Fibroblast of peridontal ligament (primary cell): Measurements from ENCODE around the gene PPA1.
"Not testable (repeated sequence)": the region's sequence is repeated elsewhere in the genome, so short reads cannot be mapped to it uniquely, and the experiment has no call there.

Source experiments
- DNase-seq: peaks from one replicate; pipeline ENCODE4 v3.0.0-alpha.2; 2010; ENCODE audit errors: extremely low read depth

The PPA1 gene

GRCh38 chr10:70212277-70212676 is 21.0 kb downstream of the PPA1 start:
- no peak for DNase-seq

GRCh38 chr10:70206762-70207161 is 26.5 kb downstream of the PPA1 start:
- no peak for DNase-seq

- no peak for DNase-seq
These were observed 32.1 kb downstream of the PPA1 start for GRCh38 chr10:70201105-70201504.

- DNase-seq = peak; percentile 54
These were observed 34.3 kb downstream of the PPA1 start for GRCh38 chr10:70198696-70199466.

- no peak for DNase-seq
These were observed 35.8 kb downstream of the PPA1 start for GRCh38 chr10:70197235-70197945.

- peak; percentile 52 for DNase-seq
These were observed 39.8 kb downstream of the PPA1 start for GRCh38 chr10:70193391-70193844.

GRCh38 chr10:70192326-70192968 is 40.8 kb downstream of the PPA1 start:
- DNase-seq = peak; percentile 16

GRCh38 chr10:70191972-70192305 is 41.3 kb downstream of the PPA1 start:
- peak; percentile 99 for DNase-seq

GRCh38 chr10:70191161-70191971 is 41.9 kb downstream of the PPA1 start:
- DNase-seq = peak; percentile 83

GRCh38 chr10:70190581-70190980 is 42.6 kb downstream of the PPA1 start:
- peak; percentile 78 for DNase-seq

- no peak for DNase-seq
These were observed 43.1 kb downstream of the PPA1 start for GRCh38 chr10:70190102-70190501.

GRCh38 chr10:70188768-70189167 is 44.5 kb downstream of the PPA1 start:
- DNase-seq = no peak

- no peak for DNase-seq
These were observed 46.7 kb downstream of the PPA1 start for GRCh38 chr10:70186571-70186970.

- DNase-seq = no peak
These were observed 47.1 kb downstream of the PPA1 start for GRCh38 chr10:70186090-70186489.

- no peak for DNase-seq
These were observed 49.9 kb downstream of the PPA1 start for GRCh38 chr10:70183304-70183703.

GRCh38 chr10:70179209-70179608 is 54.0 kb downstream of the PPA1 start:
- DNase-seq = not testable (repeated sequence)

GRCh38 chr10:70178139-70178725 is 55.0 kb downstream of the PPA1 start:
- DNase-seq = no peak

- DNase-seq = no peak
These were observed 56.8 kb downstream of the PPA1 start for GRCh38 chr10:70176441-70176840.

- peak; percentile 19 for DNase-seq
These were observed 57.7 kb downstream of the PPA1 start for GRCh38 chr10:70175516-70175915.

GRCh38 chr10:70174058-70174741 is 59.0 kb downstream of the PPA1 start:
- no peak for DNase-seq
